Stimulated activated CD4-positive, alpha-beta T cell treated with anti-CD3 and anti-CD28 coated beads, Interleukin-1b, Interleukin-23, amount 100 ng/mL, for 1 hour (primary cell): ENCODE measurements around the gene MRPL48.
"Not testable (repeated sequence)": the region's sequence is repeated elsewhere in the genome, so short reads cannot be mapped to it uniquely, and the experiment has no call there.

Experiments
- DNase-seq, 2 donors: peaks; one replicate each; pipeline ENCODE4 v3.0.0-alpha.2; 2020; ENCODE audit warnings: low read depth in 2 of 2

The MRPL48 gene

GRCh38 chr11:73838443-73839122 is 50.9 kb downstream of the MRPL48 start:
- DNase-seq, result no peak

GRCh38 chr11:73839123-73839457 is 51.4 kb downstream of the MRPL48 start:
- DNase-seq, result no peak

GRCh38 chr11:73851046-73851764 is 63.5 kb downstream of the MRPL48 start:
- DNase-seq, result no peak

- no peak for DNase-seq
These were observed 64.4 kb downstream of the MRPL48 start for GRCh38 chr11:73852049-73852448.

GRCh38 chr11:73854680-73855079 is 67.0 kb downstream of the MRPL48 start:
- no peak for DNase-seq

DNA sequence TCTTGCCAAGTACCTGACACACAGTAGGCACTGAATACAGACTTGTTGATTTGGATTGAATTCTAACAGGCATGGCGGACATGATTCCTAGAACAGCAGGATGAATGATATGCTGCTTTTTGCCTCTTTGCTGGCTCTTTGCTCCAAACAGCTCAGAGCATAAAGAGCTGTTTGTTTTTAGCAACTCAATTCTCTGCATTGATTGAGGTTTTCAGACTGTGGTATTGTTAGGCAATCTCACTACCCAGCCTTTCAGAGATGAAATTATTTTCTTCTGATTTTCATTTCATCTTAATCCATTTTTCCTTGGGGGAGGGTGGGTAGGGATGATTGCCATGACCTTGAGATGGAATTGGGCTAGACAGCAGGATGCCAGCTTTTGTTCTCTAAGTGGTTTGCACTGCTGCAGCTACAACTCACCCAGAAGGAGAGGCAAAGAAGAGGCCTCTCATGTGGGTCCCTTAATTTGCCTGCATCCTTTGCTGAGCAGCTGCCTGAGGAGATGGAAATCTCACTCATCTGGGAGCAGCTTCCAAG is 68.4 kb downstream of the MRPL48 start:
- no peak for DNase-seq

- no peak for DNase-seq
These were observed 72.0 kb downstream of the MRPL48 start for GRCh38 chr11:73859671-73860070.

DNA sequence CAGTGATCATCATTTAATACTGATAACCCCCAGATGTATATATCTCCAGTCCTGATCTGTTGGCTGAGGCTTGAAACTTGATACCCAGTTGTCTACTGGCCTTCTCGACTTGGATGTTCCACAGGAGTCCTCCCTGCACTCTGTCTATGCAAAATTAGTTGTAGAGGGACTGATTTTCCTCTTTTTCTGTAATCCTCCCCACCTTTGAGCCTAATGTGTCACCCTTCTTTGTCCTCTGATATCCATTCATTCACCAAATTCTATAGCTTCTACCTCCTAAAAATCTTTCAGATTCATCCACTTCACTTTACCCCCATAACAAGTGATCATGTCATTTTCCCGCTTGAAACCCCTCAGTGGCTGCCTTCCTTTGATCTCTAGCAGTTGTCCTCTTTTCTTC is 72.5 kb downstream of the MRPL48 start:
- DNase-seq, result no peak

- DNase-seq, result no peak
These were observed 75.3 kb downstream of the MRPL48 start for GRCh38 chr11:73862986-73863385.

- DNase-seq, result no peak
These were observed 78.5 kb downstream of the MRPL48 start for GRCh38 chr11:73866095-73866579.

GRCh38 chr11:73866586-73866996 is 78.9 kb downstream of the MRPL48 start:
- DNase-seq, result no peak

GRCh38 chr11:73869332-73869949 is 81.8 kb downstream of the MRPL48 start:
- no peak for DNase-seq

GRCh38 chr11:73870261-73870660 is 82.6 kb downstream of the MRPL48 start:
- no peak for DNase-seq

DNA sequence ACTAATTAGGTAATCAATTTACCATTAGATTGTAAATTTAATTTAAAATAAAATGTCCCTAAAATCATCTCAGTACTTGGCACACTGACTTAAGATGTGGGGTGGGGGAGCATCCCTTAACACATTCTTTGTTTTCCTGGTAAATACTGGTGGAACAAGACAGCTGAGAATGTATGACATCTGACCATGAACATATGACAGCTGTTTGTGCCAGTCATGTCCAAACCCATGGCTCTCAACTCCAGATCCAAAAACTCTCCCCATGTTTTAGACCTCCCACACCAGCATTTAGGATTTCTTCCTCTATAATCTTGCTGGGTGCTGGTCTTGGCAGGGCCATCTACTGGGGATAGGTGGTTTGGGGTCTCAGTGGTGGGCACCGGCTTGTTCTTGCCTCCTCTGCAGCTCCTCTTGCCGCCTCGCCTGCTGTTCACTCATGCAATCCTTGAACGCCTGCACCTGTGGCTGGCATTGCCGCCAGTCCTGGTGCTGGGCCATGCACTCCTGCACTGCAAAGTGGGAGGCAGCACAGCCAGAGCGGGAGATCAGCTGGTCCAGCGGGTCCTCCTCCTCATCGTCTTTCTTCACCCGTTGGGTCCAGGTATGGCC is 85.2 kb downstream of the MRPL48 start:
- DNase-seq, result no peak

DNA sequence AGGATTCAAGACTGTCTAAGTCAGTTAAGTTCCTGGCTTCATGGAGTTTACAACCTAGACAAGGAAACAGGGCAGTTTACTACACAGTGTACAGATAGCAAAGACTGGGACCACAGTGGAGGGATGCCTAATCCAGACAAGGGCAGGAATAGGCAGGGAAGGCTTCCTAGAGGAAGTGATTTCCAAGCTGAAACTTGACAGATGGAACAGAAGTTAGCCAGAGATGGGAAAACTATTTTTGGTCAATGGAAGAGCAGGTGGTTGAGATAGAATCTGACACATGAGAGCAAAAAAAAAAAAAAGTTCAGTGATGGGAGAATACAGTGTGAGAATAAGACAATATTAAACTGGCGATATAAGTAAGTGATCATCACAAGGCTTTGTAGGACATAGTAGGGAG is 87.7 kb downstream of the MRPL48 start:
- DNase-seq, result no peak

DNA sequence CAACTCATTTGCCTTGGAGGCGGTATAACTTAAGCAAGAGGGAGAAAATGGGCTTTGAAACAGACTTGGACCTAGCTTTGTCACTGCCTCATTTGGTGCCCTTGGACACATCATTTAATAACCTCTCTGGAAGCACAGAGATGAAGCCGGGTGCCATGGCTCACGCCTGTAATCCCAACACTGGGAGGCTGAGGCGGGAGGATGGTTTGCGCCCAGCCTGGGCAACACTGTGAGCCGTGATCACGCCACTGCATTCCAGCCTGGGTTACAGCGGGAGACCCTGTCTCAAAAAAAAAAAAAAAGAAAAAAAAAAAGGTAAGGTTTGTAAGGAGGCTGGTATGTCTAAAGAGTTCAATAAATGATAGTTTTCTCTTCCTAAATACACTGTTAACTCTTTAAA is 88.2 kb downstream of the MRPL48 start:
- DNase-seq, result no peak

DNA sequence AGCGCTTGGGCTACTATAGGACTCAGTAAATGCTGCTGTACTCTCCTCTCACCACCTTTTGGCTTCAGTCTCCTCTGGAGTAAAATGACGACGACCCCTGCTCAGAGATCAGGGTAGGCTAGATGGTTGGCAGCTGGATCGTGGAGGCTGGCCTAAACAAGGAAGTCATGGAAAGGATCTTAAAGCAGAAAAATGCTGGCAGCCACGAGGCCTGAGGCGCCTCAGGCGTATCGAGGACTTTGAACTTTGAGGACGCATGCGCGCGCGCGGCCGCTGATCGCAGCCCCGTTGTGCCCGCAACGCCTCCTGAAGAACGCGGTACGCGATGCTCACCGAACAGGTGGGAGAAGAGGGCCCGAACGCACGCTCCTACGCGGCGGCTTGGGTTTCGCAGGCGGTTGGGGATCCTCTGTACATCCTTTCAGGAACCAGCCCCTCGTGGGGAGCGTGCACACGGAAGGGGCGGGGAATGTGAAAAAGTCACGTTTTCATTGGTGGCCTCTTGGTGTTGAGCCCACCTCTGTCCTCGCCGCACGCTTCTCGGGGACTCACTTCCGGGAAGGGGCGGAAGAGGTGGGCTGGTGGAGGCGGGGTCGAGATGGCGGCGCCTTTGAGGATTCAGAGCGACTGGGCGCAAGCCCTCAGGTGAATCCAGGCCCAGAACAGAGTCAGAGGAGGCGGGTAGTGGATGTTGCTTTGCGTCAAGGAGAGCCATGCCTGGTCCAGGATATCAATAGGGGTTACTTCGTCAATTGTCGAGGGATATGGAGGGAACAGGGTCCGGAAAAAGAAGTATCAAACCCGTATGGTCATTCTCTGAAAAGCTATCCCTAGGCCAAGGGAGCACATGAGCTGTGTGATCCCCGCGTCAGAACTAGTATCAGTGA is 89.0 kb downstream of the MRPL48 start, which contains the start of the genes COA4 and PAAF1:
COA4 (minus strand) TSS at position 423 of the 887 bp plus-strand sequence. CDS start 3,468 bp downstream, outside the sequence.
PAAF1 (plus strand) TSS at position 576 of the 887 bp plus-strand sequence; CDS start at position 599, 23 bp downstream.
- peak; percentile 82 to 87 for DNase-seq

DNA sequence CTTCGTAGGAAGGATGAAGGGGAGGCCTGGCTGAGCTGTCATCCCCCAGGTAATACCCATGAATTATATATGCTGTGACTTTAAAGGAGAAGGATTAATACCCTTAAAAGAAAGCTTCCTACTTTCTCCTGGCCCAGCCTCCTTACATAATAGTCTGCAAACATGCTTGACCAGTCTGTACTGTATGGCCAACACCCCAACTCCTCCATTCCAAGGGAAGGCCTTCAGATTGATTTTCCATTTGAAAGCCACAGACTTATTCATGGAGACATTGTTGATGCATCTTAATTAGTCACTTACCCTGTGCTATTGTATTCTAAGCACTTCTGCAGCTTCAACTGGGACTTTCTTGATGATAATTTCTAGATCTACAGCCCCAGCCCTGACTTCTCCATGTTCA is 91.1 kb downstream of the MRPL48 start:
- DNase-seq, result no peak

GRCh38 chr11:73880449-73880848 is 92.8 kb downstream of the MRPL48 start:
- DNase-seq, result not testable (repeated sequence)

DNA sequence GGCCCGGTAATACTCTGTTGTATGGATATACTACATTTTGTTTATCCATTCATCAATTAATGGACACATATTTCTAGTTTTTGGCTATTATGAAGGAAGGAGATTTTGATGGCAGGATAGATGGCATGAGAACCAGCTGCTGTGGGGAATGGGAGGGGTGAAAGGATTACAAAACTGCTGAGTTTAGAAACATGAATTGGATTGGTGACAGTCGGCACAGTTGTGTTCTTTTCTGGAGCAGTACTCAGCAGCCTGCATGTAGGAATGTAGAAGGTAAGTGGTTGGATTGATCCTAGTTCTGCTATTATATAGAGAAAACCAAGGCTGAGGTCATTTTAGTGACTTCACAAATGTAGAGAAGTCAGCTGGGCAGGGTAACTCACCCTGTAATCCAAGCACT is 96.2 kb downstream of the MRPL48 start:
- no peak for DNase-seq

- DNase-seq, result no peak
These were observed 100.6 kb downstream of the MRPL48 start for GRCh38 chr11:73888244-73888643.
